GM18505 (cell line): ENCODE results near the gene MX1.
"Not testable (repeated sequence)": the region's sequence is repeated elsewhere in the genome, so short reads cannot be mapped to it uniquely, and the experiment has no call there.

Experiments used
- ATAC-seq: cut with Tn5 transposase; IDR thresholded peaks from one replicate; pipeline ENCODE4 v1.9.1; 2021; ENCODE audit not compliant: unreplicated experiment
- POLR2A ChIP-seq: IDR thresholded peaks from 4 replicates; pipeline ENCODE4 v1.6.1; 2011; ENCODE audit warnings: borderline replicate concordance; ENCODE audit not compliant: insufficient read depth, insufficient read length; ENCODE audit errors: extremely low read depth

Gene MX1

GRCh38 chr21:41399246-41399800 lies 26.7 kb upstream of the MX1 start:
- ATAC-seq, result no peak
- TF ChIP-seq POLR2A, result no peak

GRCh38 chr21:41402231-41402630 lies 23.8 kb upstream of the MX1 start:
- TF ChIP-seq POLR2A, result no peak
- no peak for ATAC-seq

DNA sequence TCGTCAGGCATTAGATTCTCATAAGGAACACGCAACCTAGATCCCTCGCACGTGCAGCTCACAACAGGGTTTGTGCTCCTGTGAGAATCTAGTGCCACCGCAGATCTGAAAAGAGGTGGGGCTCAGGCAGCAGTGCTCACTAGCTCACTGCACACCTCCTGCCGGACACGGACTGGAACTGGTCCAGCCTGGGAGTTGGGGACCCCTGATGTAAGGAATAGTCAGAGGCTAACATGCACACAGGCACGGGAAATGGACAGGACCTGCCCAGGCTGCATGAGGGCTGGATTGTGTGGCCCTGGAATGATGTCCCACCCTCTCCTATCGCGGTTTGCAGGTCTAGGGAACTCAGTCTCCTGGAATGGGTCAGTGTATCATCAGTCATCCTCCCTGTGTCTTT lies 23.2 kb upstream of the MX1 start:
- no peak for TF ChIP-seq POLR2A
- no peak for ATAC-seq

DNA sequence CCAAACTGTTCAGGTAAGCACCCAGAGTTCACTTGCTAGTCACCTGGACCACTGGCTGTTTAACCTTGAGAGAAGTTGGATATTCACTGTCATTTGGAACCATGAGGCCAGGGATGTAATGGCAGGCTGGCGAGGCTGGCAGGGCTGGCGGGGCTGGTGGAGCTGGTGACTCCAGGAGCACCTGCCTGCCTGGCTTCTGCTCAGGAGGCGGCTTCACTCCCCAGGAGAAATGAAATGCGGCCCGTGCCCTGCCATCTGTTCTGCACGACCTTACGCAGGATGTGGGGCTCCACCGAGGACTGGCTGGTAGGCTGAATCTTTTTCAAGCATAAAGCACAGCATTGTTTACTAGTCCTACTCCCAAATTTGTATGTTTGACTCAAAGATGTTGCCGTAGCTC lies 22.7 kb upstream of the MX1 start:
- no peak for ATAC-seq
- no peak for TF ChIP-seq POLR2A

- TF ChIP-seq POLR2A, result no peak
- no peak for ATAC-seq
Measured at GRCh38 chr21:41403966-41404365, 22.1 kb upstream of the MX1 start.

DNA sequence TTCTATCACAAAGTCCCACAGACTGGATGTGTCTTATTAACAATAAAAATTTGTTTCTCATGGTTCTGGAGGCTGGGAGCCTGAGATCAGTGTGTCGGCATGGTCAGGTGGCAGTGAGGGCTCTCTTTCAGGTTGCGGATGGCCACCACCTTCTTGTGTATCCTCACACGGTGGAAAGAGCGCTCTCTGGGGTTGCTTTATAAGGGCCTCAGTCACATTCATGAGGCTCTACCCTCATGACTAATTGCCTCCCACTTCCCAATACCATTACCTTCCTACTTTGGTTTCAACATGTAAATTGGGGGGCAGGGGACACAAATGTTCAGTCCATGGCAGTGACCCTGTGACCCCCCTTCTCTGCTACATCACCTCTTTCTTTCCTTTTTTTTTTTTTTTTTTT lies 20.7 kb upstream of the MX1 start:
- ATAC-seq, result no peak
- TF ChIP-seq POLR2A, result no peak

GRCh38 chr21:41406340-41406739 lies 19.7 kb upstream of the MX1 start:
- no peak for TF ChIP-seq POLR2A
- no peak for ATAC-seq

- no peak for TF ChIP-seq POLR2A
- ATAC-seq, result no peak
Measured at GRCh38 chr21:41407541-41408460, 18.2 kb upstream of the MX1 start.

DNA sequence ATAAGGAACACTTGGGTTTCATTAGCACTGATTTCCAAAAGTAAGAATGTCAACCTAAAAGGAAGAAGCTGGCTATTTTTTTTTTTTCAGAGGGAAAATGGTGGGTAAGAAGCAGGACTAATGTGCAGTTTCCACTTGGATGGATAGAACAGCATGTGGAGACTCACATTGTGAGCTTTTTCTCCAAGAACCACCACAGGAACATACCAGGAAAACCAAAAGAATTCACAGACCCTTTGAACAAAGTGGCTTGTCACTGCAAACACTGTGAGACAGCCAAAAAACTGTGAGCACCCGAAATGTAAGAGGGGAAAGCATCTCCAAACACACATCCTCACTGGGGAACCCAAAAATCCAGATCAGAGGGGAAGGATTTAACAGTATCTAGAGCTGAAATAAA lies 15.7 kb upstream of the MX1 start:
- no peak for ATAC-seq
- no peak for TF ChIP-seq POLR2A

- TF ChIP-seq POLR2A, result no peak
- no peak for ATAC-seq
Measured at GRCh38 chr21:41410767-41411448, 15.1 kb upstream of the MX1 start.

- no peak for ATAC-seq
Measured at GRCh38 chr21:41411449-41412089, 14.5 kb upstream of the MX1 start.

DNA sequence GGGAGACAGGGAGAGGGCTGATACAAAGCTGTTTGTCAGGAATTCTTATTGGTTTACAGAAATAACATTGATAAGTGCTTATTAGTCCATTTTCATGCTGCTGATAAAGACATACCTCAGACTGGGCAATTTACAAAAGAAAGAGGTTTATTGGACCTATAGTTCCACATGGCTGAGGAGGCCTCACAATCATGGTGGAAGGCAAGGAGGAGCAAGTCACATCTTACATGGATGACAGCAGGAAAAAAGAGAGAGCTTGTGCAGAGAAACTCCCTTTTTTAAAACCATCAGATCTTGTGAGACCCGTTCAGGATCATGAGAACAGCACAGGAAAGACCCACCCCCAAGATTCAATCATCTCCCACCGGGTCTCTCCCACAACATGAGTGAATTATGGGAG lies 8.5 kb upstream of the MX1 start:
- ATAC-seq, result not testable (repeated sequence)

More at GRCh38 chr21:41411449-41412089, 14.5 kb upstream of the MX1 start:
- no peak for TF ChIP-seq POLR2A

GRCh38 chr21:41418393-41418792 lies 7.6 kb upstream of the MX1 start:
- TF ChIP-seq POLR2A, result no peak
- ATAC-seq, result no peak
